ENCODE results near the gene STON2.

STON2 gene

GRCh38 chr14:81324011-81324410 lies 76.1 kb downstream of the STON2 start:
- no peak for TF ChIP-seq CTCF (IDR thresholded peaks at IDR 0.05; ENCODE audit: insufficient read depth, missing control alignments)
- no peak for FAIRE-seq
- no peak for DNase-seq (ENCODE audit: insufficient read length, low spot score)

- DNase-seq (ENCODE audit: insufficient read length, low spot score) (no peak), FAIRE-seq (no peak)
- TF ChIP-seq CTCF (IDR thresholded peaks at IDR 0.05; ENCODE audit: insufficient read depth, missing control alignments) = no peak
Measured at GRCh38 chr14:81323093-81323492, 77.0 kb downstream of the STON2 start.

- TF ChIP-seq CTCF (IDR thresholded peaks at IDR 0.05; ENCODE audit: insufficient read depth, missing control alignments) = no peak
- DNase-seq (ENCODE audit: insufficient read length, low spot score) (no peak), FAIRE-seq (no peak)
Measured at GRCh38 chr14:81319946-81320345, 80.2 kb downstream of the STON2 start.

GRCh38 chr14:81319314-81319713 lies 80.8 kb downstream of the STON2 start:
- FAIRE-seq (no peak), DNase-seq (ENCODE audit: insufficient read length, low spot score) (no peak)
- TF ChIP-seq CTCF (IDR thresholded peaks at IDR 0.05; ENCODE audit: insufficient read depth, missing control alignments) = no peak

GRCh38 chr14:81315341-81315740 lies 84.8 kb downstream of the STON2 start:
- DNase-seq (ENCODE audit: insufficient read length, low spot score) (no peak), FAIRE-seq (no peak)
- TF ChIP-seq CTCF (IDR thresholded peaks at IDR 0.05; ENCODE audit: insufficient read depth, missing control alignments) = no peak

GRCh38 chr14:81314443-81315175 lies 85.5 kb downstream of the STON2 start:
- DNase-seq (ENCODE audit: insufficient read length, low spot score) = no peak
- no peak for TF ChIP-seq CTCF (IDR thresholded peaks at IDR 0.05; ENCODE audit: insufficient read depth, missing control alignments)
- peak; percentile 51 for FAIRE-seq

- no peak for DNase-seq (ENCODE audit: insufficient read length, low spot score)
- no peak for FAIRE-seq
- no peak for TF ChIP-seq CTCF (IDR thresholded peaks at IDR 0.05; ENCODE audit: insufficient read depth, missing control alignments)
Measured at GRCh38 chr14:81313775-81314429, 86.2 kb downstream of the STON2 start.

Data from D721Med (cell line).